Measurements from ENCODE around the gene PBX3.

DNA sequence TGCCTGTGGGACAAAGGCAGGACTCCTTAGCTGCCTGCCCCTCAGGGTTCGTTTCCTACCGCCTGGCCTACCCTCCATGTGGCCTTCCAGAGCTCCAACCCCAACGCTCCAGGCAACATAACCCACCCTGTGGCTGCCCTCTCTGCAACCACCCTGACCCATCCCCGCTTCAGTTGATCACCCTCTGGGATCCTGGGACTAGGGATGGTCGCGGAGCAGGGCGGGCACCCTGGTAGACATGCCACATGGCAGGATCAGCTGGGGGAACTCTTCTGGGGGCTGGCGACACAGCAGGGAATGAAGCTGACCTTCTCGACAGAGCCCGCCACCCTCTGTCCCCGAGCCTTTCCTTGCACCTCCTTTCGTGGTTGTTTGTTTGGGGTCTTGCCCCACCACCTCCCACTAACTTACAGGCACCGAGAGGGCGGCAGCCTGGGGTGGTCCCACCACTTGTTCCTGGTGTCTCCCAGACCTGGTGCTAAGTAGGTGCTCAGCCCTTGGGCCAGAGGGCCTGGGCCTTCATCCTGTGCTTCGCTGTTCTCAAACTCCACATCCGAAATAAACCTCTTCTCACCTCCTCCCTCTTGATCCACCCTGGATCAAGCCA, 243.1 kb downstream of the PBX3 start:
- TF ChIP-seq CTCF (IDR thresholded peaks at IDR 0.05; ENCODE audit: low read depth, low read length, missing input control): no peak
- no peak for TF ChIP-seq JUND (IDR thresholded peaks at IDR 0.05)
- no peak for TF ChIP-seq RXRA (IDR thresholded peaks at IDR 0.05)
- TF ChIP-seq EGR1 (IDR thresholded peaks at IDR 0.05; ENCODE audit: low read depth in 2 of 2): no peak
- TF ChIP-seq MAX (IDR thresholded peaks at IDR 0.05): no peak
- TF ChIP-seq, protein P1, sequence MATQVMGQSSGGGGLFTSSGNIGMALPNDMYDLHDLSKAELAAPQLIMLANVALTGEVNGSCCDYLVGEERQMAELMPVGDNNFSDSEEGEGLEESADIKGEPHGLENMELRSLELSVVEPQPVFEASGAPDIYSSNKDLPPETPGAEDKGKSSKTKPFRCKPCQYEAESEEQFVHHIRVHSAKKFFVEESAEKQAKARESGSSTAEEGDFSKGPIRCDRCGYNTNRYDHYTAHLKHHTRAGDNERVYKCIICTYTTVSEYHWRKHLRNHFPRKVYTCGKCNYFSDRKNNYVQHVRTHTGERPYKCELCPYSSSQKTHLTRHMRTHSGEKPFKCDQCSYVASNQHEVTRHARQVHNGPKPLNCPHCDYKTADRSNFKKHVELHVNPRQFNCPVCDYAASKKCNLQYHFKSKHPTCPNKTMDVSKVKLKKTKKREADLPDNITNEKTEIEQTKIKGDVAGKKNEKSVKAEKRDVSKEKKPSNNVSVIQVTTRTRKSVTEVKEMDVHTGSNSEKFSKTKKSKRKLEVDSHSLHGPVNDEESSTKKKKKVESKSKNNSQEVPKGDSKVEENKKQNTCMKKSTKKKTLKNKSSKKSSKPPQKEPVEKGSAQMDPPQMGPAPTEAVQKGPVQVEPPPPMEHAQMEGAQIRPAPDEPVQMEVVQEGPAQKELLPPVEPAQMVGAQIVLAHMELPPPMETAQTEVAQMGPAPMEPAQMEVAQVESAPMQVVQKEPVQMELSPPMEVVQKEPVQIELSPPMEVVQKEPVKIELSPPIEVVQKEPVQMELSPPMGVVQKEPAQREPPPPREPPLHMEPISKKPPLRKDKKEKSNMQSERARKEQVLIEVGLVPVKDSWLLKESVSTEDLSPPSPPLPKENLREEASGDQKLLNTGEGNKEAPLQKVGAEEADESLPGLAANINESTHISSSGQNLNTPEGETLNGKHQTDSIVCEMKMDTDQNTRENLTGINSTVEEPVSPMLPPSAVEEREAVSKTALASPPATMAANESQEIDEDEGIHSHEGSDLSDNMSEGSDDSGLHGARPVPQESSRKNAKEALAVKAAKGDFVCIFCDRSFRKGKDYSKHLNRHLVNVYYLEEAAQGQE (IDR thresholded peaks at IDR 0.05): no peak
